Liver (tissue), 9 donors: Measurements from ENCODE around the gene ACSS1. TPM values are rescaled to one million over a fixed set of nuclear protein-coding genes. Genes with fewer than 3 reads are reported as not detected.

Source experiments
- DNase-seq: peaks from one replicate; pipeline ENCODE4 v3.0.0-alpha.2; 2017; ENCODE audit warnings: low spot score
- H3K27ac ChIP-seq, 2 donors: one replicate each; pipeline ENCODE4 v1.7.0; 2013; ENCODE audit warnings: inconsistent platforms in 2 of 2, low read length in 2 of 2, control low read depth in 1 of 2, low read depth in 1 of 2, mild to moderate bottlenecking in 1 of 2
- H3K27me3 ChIP-seq, 4 donors: one replicate each; pipeline versions ENCODE4 v1.6.1 to v1.7.0; 2013; ENCODE audit warnings: low read length in 3 of 4, inconsistent platforms in 1 of 4, mild to moderate bottlenecking in 1 of 4, moderate library complexity in 1 of 4; ENCODE audit not compliant: control insufficient read depth in 4 of 4, insufficient read depth in 4 of 4
- H3K36me3 ChIP-seq, 4 donors: one replicate each; pipeline versions ENCODE4 v1.6.1 to v1.7.0; 2013; ENCODE audit warnings: low read length in 3 of 4, mild to moderate bottlenecking in 3 of 4, low read depth in 1 of 4, moderate library complexity in 1 of 4; ENCODE audit not compliant: control insufficient read depth in 4 of 4, insufficient read depth in 3 of 4
- H3K4me1 ChIP-seq, 4 donors: one replicate each; pipeline versions ENCODE4 v1.6.1 to v1.7.0; 2013; ENCODE audit warnings: low read length in 3 of 4, mild to moderate bottlenecking in 3 of 4, moderate library complexity in 1 of 4; ENCODE audit not compliant: control insufficient read depth in 4 of 4, insufficient read depth in 4 of 4
- H3K4me3 ChIP-seq, 3 donors: one replicate each; pipeline versions ENCODE4 v1.6.1 to v1.7.0; 2013; ENCODE audit warnings: low read length in 3 of 3, control low read depth in 1 of 3, low read depth in 1 of 3, mild to moderate bottlenecking in 1 of 3
- H3K9ac ChIP-seq, 2 donors: one replicate each; pipeline ENCODE4 v1.7.0; 2013; ENCODE audit warnings: low read length in 2 of 2, mild to moderate bottlenecking in 2 of 2, moderate library complexity in 2 of 2, control low read depth in 1 of 2, low read depth in 1 of 2
- H3K9me3 ChIP-seq, 4 donors: one replicate each; pipeline versions ENCODE4 v1.6.1 to v1.7.0; 2013; ENCODE audit warnings: low read length in 3 of 4; ENCODE audit not compliant: control insufficient read depth in 4 of 4
- ATF3 ChIP-seq: IDR thresholded peaks from 2 replicates; pipeline ENCODE4 v1.6.1; 2016; ENCODE audit warnings: antibody characterized with exemption
- CTCF ChIP-seq: fragments of 150-350 bp; IDR thresholded peaks from 2 replicates; pipeline ENCODE4 v1.5.1; 2017; ENCODE audit warnings: improper control_type of control experiment, low read depth, low read length; ENCODE audit not compliant: missing input control
- EGR1 ChIP-seq, 2 donors: IDR thresholded peaks; 2 replicates each; pipeline ENCODE4 v1.6.1; 2016 to 2018; ENCODE audit warnings: antibody characterized with exemption in 2 of 2, low read depth in 2 of 2
- FOXA1 ChIP-seq: IDR thresholded peaks from 2 replicates; pipeline ENCODE4 v1.6.1; 2016; ENCODE audit warnings: antibody characterized with exemption
- FOXA2 ChIP-seq: IDR thresholded peaks from 2 replicates; pipeline ENCODE4 v1.6.1; 2016; ENCODE audit warnings: antibody characterized with exemption
- GABPA ChIP-seq, 2 donors: IDR thresholded peaks in 1 of 2; conservative IDR thresholded peaks in 1 of 2; 2 replicates each; pipeline ENCODE4 v1.6.1; 2016; ENCODE audit warnings: antibody characterized with exemption in 2 of 2, mild to moderate bottlenecking in 1 of 2, moderate library complexity in 1 of 2
- HNF4A ChIP-seq, 2 donors: conservative IDR thresholded peaks; 2 replicates each; pipeline ENCODE4 v1.6.1; 2016; ENCODE audit warnings: antibody characterized with exemption in 2 of 2, mild to moderate bottlenecking in 2 of 2
- HNF4G ChIP-seq: IDR thresholded peaks from 2 replicates; pipeline ENCODE4 v1.6.1; 2016; ENCODE audit warnings: antibody characterized with exemption
- JUND ChIP-seq, 2 donors: IDR thresholded peaks; 2 replicates each; pipeline ENCODE4 v1.6.1; 2016; ENCODE audit warnings: antibody characterized with exemption in 2 of 2
- NR2F2 ChIP-seq: IDR thresholded peaks from 2 replicates; pipeline ENCODE4 v1.6.1; 2016; ENCODE audit warnings: antibody characterized with exemption
- RAD21 ChIP-seq, 2 donors: IDR thresholded peaks; 2 replicates each; pipeline ENCODE4 v1.6.1; 2016; ENCODE audit warnings: antibody characterized with exemption in 2 of 2, mild to moderate bottlenecking in 2 of 2
- RXRA ChIP-seq, 2 donors: IDR thresholded peaks; 2 replicates each; pipeline ENCODE4 v1.6.1; 2017 to 2018; ENCODE audit warnings: antibody characterized with exemption in 2 of 2, mild to moderate bottlenecking in 1 of 2
- SP1 ChIP-seq: IDR thresholded peaks from 2 replicates; pipeline ENCODE4 v1.6.1; 2018; ENCODE audit warnings: antibody characterized with exemption, mild to moderate bottlenecking
- TAF1 ChIP-seq: conservative IDR thresholded peaks from 2 replicates; pipeline ENCODE4 v1.6.1; 2016; ENCODE audit warnings: antibody characterized with exemption, mild to moderate bottlenecking
- YY1 ChIP-seq: IDR thresholded peaks from 2 replicates; pipeline ENCODE4 v1.6.1; 2016; ENCODE audit warnings: antibody characterized with exemption, mild to moderate bottlenecking
- WGBS: extraction: QIAGEN DNeasy Blood & Tissue Kit; methylation state at CpG from one replicate; pipeline ENCODE4 v1.1.7; 2013; 5-methylcytosine and 5-hydroxymethylcytosine counted together
- polyA plus RNA-seq, 2 donors: library from polyadenylated mRNA; stranded (reverse) in 1 of 2; unstranded in 1 of 2; fragments of 200-250 nt in 1 of 2; fragments of >200 nt in 1 of 2; fragmentation: Nextera tagmentation in 1 of 2; extraction: Ambion mirVana in 1 of 2; gene quantifications; one replicate each; pipeline versions ENCODE4 v1.2.1 to v1.2.3, GENCODE V29; 2013 to 2015
- total RNA-seq, 2 donors: library from RNA; depleted of rRNA; stranded (reverse); fragments of >200 nt; gene quantifications; one replicate each; pipeline ENCODE4 v1.2.3, GENCODE V29; 2014
- TF ChIP-seq, protein P1 (sequence below): IDR thresholded peaks from 2 replicates; pipeline ENCODE4 v1.6.1; 2016; ENCODE audit warnings: antibody characterized with exemption, mild to moderate bottlenecking
- TF ChIP-seq, protein P2 (sequence below): IDR thresholded peaks from 2 replicates; pipeline ENCODE4 v1.6.1; 2016; ENCODE audit warnings: antibody characterized with exemption
- TF ChIP-seq, protein P3 (sequence below): IDR thresholded peaks from 2 replicates; pipeline ENCODE4 v1.6.1; 2016; ENCODE audit warnings: antibody characterized with exemption
- donor health status: healthy.
- donor health status: healthy.
- donor health status: healthy.
- donor health status: healthy.
- donor health status: healthy.

ACSS1 gene
- total and polyA plus RNA-seq, 4 donors = 5.3 to 87.5 (median 22.1) TPM

- TF ChIP-seq FOXA2 (no peak), HNF4G (no peak), FOXA1 (no peak), NR2F2 (no peak), YY1 (no peak), GABPA (IDR thresholded peaks at IDR 0.05 in 1 of 2, conservative IDR thresholded peaks at IDR 0.05 in 1 of 2) (no peak), SP1 (no peak), RAD21 (IDR thresholded peaks at IDR 0.05) (no peak), ATF3 (no peak), RXRA (IDR thresholded peaks at IDR 0.05) (no peak), JUND (IDR thresholded peaks at IDR 0.05) (no peak), CTCF (no peak), TAF1 (no peak), HNF4A (conservative IDR thresholded peaks at IDR 0.05) (no peak), EGR1 (IDR thresholded peaks at IDR 0.05; ENCODE audit: low read depth in 2 of 2) (no peak)
- TF ChIP-seq, protein P1, sequence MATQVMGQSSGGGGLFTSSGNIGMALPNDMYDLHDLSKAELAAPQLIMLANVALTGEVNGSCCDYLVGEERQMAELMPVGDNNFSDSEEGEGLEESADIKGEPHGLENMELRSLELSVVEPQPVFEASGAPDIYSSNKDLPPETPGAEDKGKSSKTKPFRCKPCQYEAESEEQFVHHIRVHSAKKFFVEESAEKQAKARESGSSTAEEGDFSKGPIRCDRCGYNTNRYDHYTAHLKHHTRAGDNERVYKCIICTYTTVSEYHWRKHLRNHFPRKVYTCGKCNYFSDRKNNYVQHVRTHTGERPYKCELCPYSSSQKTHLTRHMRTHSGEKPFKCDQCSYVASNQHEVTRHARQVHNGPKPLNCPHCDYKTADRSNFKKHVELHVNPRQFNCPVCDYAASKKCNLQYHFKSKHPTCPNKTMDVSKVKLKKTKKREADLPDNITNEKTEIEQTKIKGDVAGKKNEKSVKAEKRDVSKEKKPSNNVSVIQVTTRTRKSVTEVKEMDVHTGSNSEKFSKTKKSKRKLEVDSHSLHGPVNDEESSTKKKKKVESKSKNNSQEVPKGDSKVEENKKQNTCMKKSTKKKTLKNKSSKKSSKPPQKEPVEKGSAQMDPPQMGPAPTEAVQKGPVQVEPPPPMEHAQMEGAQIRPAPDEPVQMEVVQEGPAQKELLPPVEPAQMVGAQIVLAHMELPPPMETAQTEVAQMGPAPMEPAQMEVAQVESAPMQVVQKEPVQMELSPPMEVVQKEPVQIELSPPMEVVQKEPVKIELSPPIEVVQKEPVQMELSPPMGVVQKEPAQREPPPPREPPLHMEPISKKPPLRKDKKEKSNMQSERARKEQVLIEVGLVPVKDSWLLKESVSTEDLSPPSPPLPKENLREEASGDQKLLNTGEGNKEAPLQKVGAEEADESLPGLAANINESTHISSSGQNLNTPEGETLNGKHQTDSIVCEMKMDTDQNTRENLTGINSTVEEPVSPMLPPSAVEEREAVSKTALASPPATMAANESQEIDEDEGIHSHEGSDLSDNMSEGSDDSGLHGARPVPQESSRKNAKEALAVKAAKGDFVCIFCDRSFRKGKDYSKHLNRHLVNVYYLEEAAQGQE = no peak
- TF ChIP-seq, protein P2, sequence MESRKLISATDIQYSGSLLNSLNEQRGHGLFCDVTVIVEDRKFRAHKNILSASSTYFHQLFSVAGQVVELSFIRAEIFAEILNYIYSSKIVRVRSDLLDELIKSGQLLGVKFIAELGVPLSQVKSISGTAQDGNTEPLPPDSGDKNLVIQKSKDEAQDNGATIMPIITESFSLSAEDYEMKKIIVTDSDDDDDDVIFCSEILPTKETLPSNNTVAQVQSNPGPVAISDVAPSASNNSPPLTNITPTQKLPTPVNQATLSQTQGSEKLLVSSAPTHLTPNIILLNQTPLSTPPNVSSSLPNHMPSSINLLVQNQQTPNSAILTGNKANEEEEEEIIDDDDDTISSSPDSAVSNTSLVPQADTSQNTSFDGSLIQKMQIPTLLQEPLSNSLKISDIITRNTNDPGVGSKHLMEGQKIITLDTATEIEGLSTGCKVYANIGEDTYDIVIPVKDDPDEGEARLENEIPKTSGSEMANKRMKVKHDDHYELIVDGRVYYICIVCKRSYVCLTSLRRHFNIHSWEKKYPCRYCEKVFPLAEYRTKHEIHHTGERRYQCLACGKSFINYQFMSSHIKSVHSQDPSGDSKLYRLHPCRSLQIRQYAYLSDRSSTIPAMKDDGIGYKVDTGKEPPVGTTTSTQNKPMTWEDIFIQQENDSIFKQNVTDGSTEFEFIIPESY = no peak
- TF ChIP-seq, protein P3, sequence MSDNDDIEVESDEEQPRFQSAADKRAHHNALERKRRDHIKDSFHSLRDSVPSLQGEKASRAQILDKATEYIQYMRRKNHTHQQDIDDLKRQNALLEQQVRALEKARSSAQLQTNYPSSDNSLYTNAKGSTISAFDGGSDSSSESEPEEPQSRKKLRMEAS = no peak
- DNase-seq = no peak
- no peak overlapping the region for H3K27ac ChIP-seq
- no peak overlapping the region for H3K9ac ChIP-seq
- 64% methylated on average over 4 of the region's 4 CpGs for WGBS
- no peaks in the 10 kb centered on the region for H3K27me3 ChIP-seq
- no peak overlapping the region for H3K4me3 ChIP-seq
- no peaks in the 10 kb centered on the region for H3K36me3 ChIP-seq
- H3K4me1 ChIP-seq = peaks cover 10 to 40% (median 26%) of the 10 kb centered on the region in 4 donors
- H3K9me3 ChIP-seq = no peaks in the 10 kb centered on the region
Measured at GRCh38 chr20:25035921-25036320, 22.0 kb downstream of the ACSS1 start.
